Measurements from ENCODE around the gene AUTS2. TPM values are rescaled to one million over a fixed set of nuclear protein-coding genes. Genes with fewer than 3 reads are reported as not detected.
A peak's percentile ranks its signal among the peaks of the same experiment; 100 is the strongest.

The AUTS2 gene
- total and polyA plus RNA-seq, 7 experiments from 2014 or later = 0.40 to 31.7 (median 4.2) TPM

- H3K27ac Mint-ChIP-seq = no peak overlapping the region
- DNase-seq (no peak), ATAC-seq (no peak)
- peaks cover 0 to 7% (median 3%) of the 10 kb centered on the region in 7 donors for H3K4me1 Mint-ChIP-seq
- Histone ChIP-seq H3K4me3 (ENCODE audit: low read length) (no peak overlapping the region), H3K9me3 (ENCODE audit: control insufficient read depth in 2 of 3, low read length in 3 of 3) (no peaks in the 10 kb centered on the region), H3K27ac (ENCODE audit: low read depth, low read length) (no peak overlapping the region), H3K36me3 (ENCODE audit: control insufficient read depth in 2 of 3, insufficient read depth in 3 of 3, low read length in 3 of 3) (no peaks in the 10 kb centered on the region), H3K27me3 (ENCODE audit: control insufficient read depth in 2 of 2, insufficient read depth in 2 of 2, low read length in 2 of 2) (no peaks in the 10 kb centered on the region), H3K4me1 (ENCODE audit: control insufficient read depth in 2 of 2, insufficient read depth in 2 of 2, low read length in 2 of 2) (no peaks in the 10 kb centered on the region)
- no peak overlapping the region for H3K4me3 Mint-ChIP-seq
- H3K27me3 Mint-ChIP-seq = no peaks in the 10 kb centered on the region
- intact Hi-C loops (cut with micrococcal nuclease) = no loop called here
- H3K9me3 Mint-ChIP-seq = peaks cover 0 to 7% (median 0%) of the 10 kb centered on the region in 11 donors
- POLR2A ChIA-PET = no interaction called here
- CTCF ChIA-PET = no interaction called here
- no peaks in the 10 kb centered on the region for H3K36me3 Mint-ChIP-seq
These were observed 1040.2 kb downstream of the AUTS2 start for GRCh38 chr7:70638158-70639107.

DNA sequence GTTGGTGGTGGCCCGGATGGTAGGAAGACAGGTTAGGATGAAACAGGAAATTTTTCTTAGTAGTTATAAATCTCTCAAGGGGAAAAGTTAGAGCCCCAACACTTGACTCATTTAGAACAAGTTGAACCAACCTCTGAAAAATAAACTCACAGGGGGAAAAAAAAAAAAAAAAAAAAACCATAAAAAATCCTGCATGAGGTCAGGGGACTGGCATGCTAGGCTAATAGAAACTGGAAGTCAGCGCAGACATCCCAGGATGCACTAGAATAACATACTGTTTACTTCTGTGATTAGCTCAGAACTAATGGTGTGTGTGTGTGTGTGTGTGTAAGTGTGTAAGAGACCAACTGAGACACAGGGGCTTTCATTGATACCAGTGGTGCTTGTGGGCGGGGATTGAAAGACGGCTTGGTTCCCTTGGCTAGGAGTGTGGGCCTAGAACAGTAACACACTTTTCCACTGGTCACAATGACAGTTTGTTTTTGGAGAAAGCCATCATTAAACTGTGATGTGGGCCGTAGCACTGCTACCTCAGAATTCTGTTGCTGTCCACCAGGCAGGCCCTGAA, 1042.1 kb downstream of the AUTS2 start:
- Histone ChIP-seq H3K36me3 (ENCODE audit: control insufficient read depth in 2 of 3, insufficient read depth in 3 of 3, low read length in 3 of 3) (no peaks in the 10 kb centered on the region), H3K9me3 (ENCODE audit: control insufficient read depth in 2 of 3, low read length in 3 of 3) (no peaks in the 10 kb centered on the region), H3K27me3 (ENCODE audit: control insufficient read depth in 2 of 2, insufficient read depth in 2 of 2, low read length in 2 of 2) (no peaks in the 10 kb centered on the region), H3K4me3 (ENCODE audit: low read length) (no peak overlapping the region), H3K4me1 (ENCODE audit: control insufficient read depth in 2 of 2, insufficient read depth in 2 of 2, low read length in 2 of 2) (no peaks in the 10 kb centered on the region), H3K27ac (ENCODE audit: low read depth, low read length) (no peak overlapping the region)
- Mint-ChIP-seq H3K27ac (no peak overlapping the region), H3K4me1 (peaks cover 0 to 7% (median 3%) of the 10 kb centered on the region in 7 donors), H3K4me3 (no peak overlapping the region), H3K9me3 (peaks cover 0 to 7% (median 0%) of the 10 kb centered on the region in 11 donors), H3K36me3 (no peaks in the 10 kb centered on the region), H3K27me3 (peaks cover 0 to 2% (median 0%) of the 10 kb centered on the region in 5 donors)
- CTCF ChIA-PET = no interaction called here
- POLR2A ChIA-PET = no interaction called here
- ATAC-seq = no peak
- intact Hi-C loops (cut with micrococcal nuclease) = no loop called here
- DNase-seq = no peak

GRCh38 chr7:70641882-70642281, 1043.6 kb downstream of the AUTS2 start:
- POLR2A ChIA-PET = no interaction called here
- Mint-ChIP-seq H3K27ac (peak overlapping the region in 1 of 9 donors; percentile 15), H3K4me1 (peaks cover 0 to 14% (median 3%) of the 10 kb centered on the region in 7 donors), H3K36me3 (no peaks in the 10 kb centered on the region), H3K4me3 (no peak overlapping the region), H3K27me3 (peaks cover 0 to 7% (median 0%) of the 10 kb centered on the region in 5 donors), H3K9me3 (peaks cover 0 to 7% (median 0%) of the 10 kb centered on the region in 11 donors)
- Histone ChIP-seq H3K27ac (ENCODE audit: low read depth, low read length) (no peak overlapping the region), H3K36me3 (ENCODE audit: control insufficient read depth in 2 of 3, insufficient read depth in 3 of 3, low read length in 3 of 3) (no peaks in the 10 kb centered on the region), H3K4me3 (ENCODE audit: low read length) (no peak overlapping the region), H3K27me3 (ENCODE audit: control insufficient read depth in 2 of 2, insufficient read depth in 2 of 2, low read length in 2 of 2) (no peaks in the 10 kb centered on the region), H3K4me1 (ENCODE audit: control insufficient read depth in 2 of 2, insufficient read depth in 2 of 2, low read length in 2 of 2) (peaks cover 0 to under 1% of the 10 kb centered on the region in 2 donors), H3K9me3 (ENCODE audit: control insufficient read depth in 2 of 3, low read length in 3 of 3) (no peaks in the 10 kb centered on the region)
- no peak for ATAC-seq
- DNase-seq = no peak
- CTCF ChIA-PET = no interaction called here
- intact Hi-C loops (cut with micrococcal nuclease) = no loop called here

- no peaks in the 10 kb centered on the region for H3K36me3 ChIP-seq (ENCODE audit: control insufficient read depth in 2 of 3, insufficient read depth in 3 of 3, low read length in 3 of 3)
- ATAC-seq = no peak
- H3K9me3 ChIP-seq (ENCODE audit: control insufficient read depth in 2 of 3, low read length in 3 of 3) = no peaks in the 10 kb centered on the region
- peaks cover 0 to 21% of the 10 kb centered on the region in 2 donors for H3K4me1 ChIP-seq (ENCODE audit: control insufficient read depth in 2 of 2, insufficient read depth in 2 of 2, low read length in 2 of 2)
- no peak overlapping the region for H3K27ac ChIP-seq (ENCODE audit: low read depth, low read length)
- no peak overlapping the region for H3K4me3 Mint-ChIP-seq
- CTCF ChIA-PET = interaction anchor here (0.7 kb wide), 1 partner anchor 96 kb away, joined by 3 read pairs; no protein-coding TSS in a partner anchor
- peaks cover 0 to 7% (median 0%) of the 10 kb centered on the region in 5 donors for H3K27me3 Mint-ChIP-seq
- no peak for DNase-seq
- peaks cover 0 to 25% (median 15%) of the 10 kb centered on the region in 7 donors for H3K4me1 Mint-ChIP-seq
- H3K27me3 ChIP-seq (ENCODE audit: control insufficient read depth in 2 of 2, insufficient read depth in 2 of 2, low read length in 2 of 2) = no peaks in the 10 kb centered on the region
- no peak overlapping the region for H3K4me3 ChIP-seq (ENCODE audit: low read length)
- intact Hi-C loops (cut with micrococcal nuclease) = no loop called here
- H3K27ac Mint-ChIP-seq = no peak overlapping the region
- peaks cover 0 to 7% (median under 1%) of the 10 kb centered on the region in 11 donors for H3K9me3 Mint-ChIP-seq
- POLR2A ChIA-PET = no interaction called here
- H3K36me3 Mint-ChIP-seq = peaks cover 0 to 1% (median 0%) of the 10 kb centered on the region in 5 donors
These were observed 1047.0 kb downstream of the AUTS2 start for GRCh38 chr7:70645279-70645678.

GRCh38 chr7:70645876-70646351, 1047.6 kb downstream of the AUTS2 start:
- ChIA-PET POLR2A (interaction anchor here (0.7 kb wide), 1 partner anchor 45 kb away, joined by 3 read pairs; no protein-coding TSS in a partner anchor), CTCF (no interaction called here)
- Histone ChIP-seq H3K27me3 (ENCODE audit: control insufficient read depth in 2 of 2, insufficient read depth in 2 of 2, low read length in 2 of 2) (no peaks in the 10 kb centered on the region), H3K4me1 (ENCODE audit: control insufficient read depth in 2 of 2, insufficient read depth in 2 of 2, low read length in 2 of 2) (peaks cover 0 to 21% of the 10 kb centered on the region in 2 donors), H3K27ac (ENCODE audit: low read depth, low read length) (no peak overlapping the region), H3K4me3 (ENCODE audit: low read length) (no peak overlapping the region), H3K36me3 (ENCODE audit: control insufficient read depth in 2 of 3, insufficient read depth in 3 of 3, low read length in 3 of 3) (no peaks in the 10 kb centered on the region), H3K9me3 (ENCODE audit: control insufficient read depth in 2 of 3, low read length in 3 of 3) (no peaks in the 10 kb centered on the region)
- ATAC-seq (no peak), DNase-seq (no peak)
- Mint-ChIP-seq H3K27ac (peak overlapping the region in 1 of 9 donors; percentile 20), H3K4me1 (peaks cover 0 to 25% (median 15%) of the 10 kb centered on the region in 7 donors), H3K36me3 (peaks cover 0 to 5% (median 0%) of the 10 kb centered on the region in 5 donors), H3K27me3 (peaks cover 0 to 10% (median 0%) of the 10 kb centered on the region in 5 donors), H3K9me3 (peaks cover 0 to 11% (median 3%) of the 10 kb centered on the region in 11 donors), H3K4me3 (no peak overlapping the region)
- intact Hi-C loops (cut with micrococcal nuclease) = no loop called here

GRCh38 chr7:70646536-70647248, 1048.4 kb downstream of the AUTS2 start:
- DNase-seq (no peak), ATAC-seq (no peak)
- Mint-ChIP-seq H3K36me3 (peaks cover 0 to 6% (median 0%) of the 10 kb centered on the region in 5 donors), H3K27ac (peak overlapping the region in 3 of 9 donors; percentile 17 to 57 (median 30)), H3K27me3 (peaks cover 0 to 13% (median 0%) of the 10 kb centered on the region in 5 donors), H3K4me1 (peaks cover 0 to 25% (median 15%) of the 10 kb centered on the region in 7 donors), H3K4me3 (no peak overlapping the region), H3K9me3 (peaks cover 0 to 14% (median 3%) of the 10 kb centered on the region in 11 donors)
- no peaks in the 10 kb centered on the region for H3K27me3 ChIP-seq (ENCODE audit: control insufficient read depth in 2 of 2, insufficient read depth in 2 of 2, low read length in 2 of 2)
- H3K4me3 ChIP-seq (ENCODE audit: low read length) = no peak overlapping the region
- peaks cover 0 to 21% of the 10 kb centered on the region in 2 donors for H3K4me1 ChIP-seq (ENCODE audit: control insufficient read depth in 2 of 2, insufficient read depth in 2 of 2, low read length in 2 of 2)
- no peaks in the 10 kb centered on the region for H3K36me3 ChIP-seq (ENCODE audit: control insufficient read depth in 2 of 3, insufficient read depth in 3 of 3, low read length in 3 of 3)
- intact Hi-C loops (cut with micrococcal nuclease) = no loop called here
- ChIA-PET POLR2A (interaction anchor here (0.7 kb wide), 1 partner anchor 46 kb away, joined by 3 read pairs; no protein-coding TSS in a partner anchor), CTCF (no interaction called here)
- H3K27ac ChIP-seq (ENCODE audit: low read depth, low read length) = no peak overlapping the region
- H3K9me3 ChIP-seq (ENCODE audit: control insufficient read depth in 2 of 3, low read length in 3 of 3) = no peaks in the 10 kb centered on the region

Data from naive thymus-derived CD4-positive, alpha-beta T cell (primary cell).